SIG-M5 (cell line): ENCODE data around the gene GRIP2.

Source experiments
- DNase-seq: peaks from one replicate; lab custom pipeline; 2025; lab: John Stamatoyannopoulos, UW

The GRIP2 gene

GRCh38 chr3:14466179-14466903 lies 73.8 kb downstream of the GRIP2 start:
- no peak for DNase-seq

GRCh38 chr3:14465425-14465824 lies 74.7 kb downstream of the GRIP2 start:
- DNase-seq: no peak

- no peak for DNase-seq
These were observed 75.6 kb downstream of the GRIP2 start for GRCh38 chr3:14464521-14464920.

GRCh38 chr3:14464141-14464465 lies 76.0 kb downstream of the GRIP2 start:
- no peak for DNase-seq

- no peak for DNase-seq
These were observed 76.6 kb downstream of the GRIP2 start for GRCh38 chr3:14463330-14464140.

GRCh38 chr3:14462738-14463137 lies 77.4 kb downstream of the GRIP2 start:
- no peak for DNase-seq

GRCh38 chr3:14461748-14462324 lies 78.3 kb downstream of the GRIP2 start:
- DNase-seq: no peak

- no peak for DNase-seq
These were observed 79.0 kb downstream of the GRIP2 start for GRCh38 chr3:14461006-14461747.

- DNase-seq: no peak
These were observed 79.7 kb downstream of the GRIP2 start for GRCh38 chr3:14460342-14461005.

- DNase-seq: no peak
These were observed 80.4 kb downstream of the GRIP2 start for GRCh38 chr3:14459787-14460186.

- no peak for DNase-seq
These were observed 80.8 kb downstream of the GRIP2 start for GRCh38 chr3:14459384-14459783.

- no peak for DNase-seq
These were observed 81.5 kb downstream of the GRIP2 start for GRCh38 chr3:14458434-14459275.

- DNase-seq: no peak
These were observed 82.1 kb downstream of the GRIP2 start for GRCh38 chr3:14457999-14458398.

- DNase-seq: no peak
These were observed 82.7 kb downstream of the GRIP2 start for GRCh38 chr3:14457481-14457880.

GRCh38 chr3:14456794-14457193 lies 83.3 kb downstream of the GRIP2 start:
- no peak for DNase-seq

GRCh38 chr3:14455571-14456317 lies 84.4 kb downstream of the GRIP2 start:
- DNase-seq: no peak

GRCh38 chr3:14454639-14455310 lies 85.4 kb downstream of the GRIP2 start:
- DNase-seq: no peak

GRCh38 chr3:14453876-14454638 lies 86.1 kb downstream of the GRIP2 start:
- DNase-seq: no peak
